ENCODE data around the gene C16orf87. TPM values are rescaled to one million over a fixed set of nuclear protein-coding genes. Genes with fewer than 3 reads are reported as not detected.

Gene C16orf87
- total RNA-seq, 2 donors from 2014 or later, result 6.9 to 8.8 TPM

- TF ChIP-seq, protein P1, sequence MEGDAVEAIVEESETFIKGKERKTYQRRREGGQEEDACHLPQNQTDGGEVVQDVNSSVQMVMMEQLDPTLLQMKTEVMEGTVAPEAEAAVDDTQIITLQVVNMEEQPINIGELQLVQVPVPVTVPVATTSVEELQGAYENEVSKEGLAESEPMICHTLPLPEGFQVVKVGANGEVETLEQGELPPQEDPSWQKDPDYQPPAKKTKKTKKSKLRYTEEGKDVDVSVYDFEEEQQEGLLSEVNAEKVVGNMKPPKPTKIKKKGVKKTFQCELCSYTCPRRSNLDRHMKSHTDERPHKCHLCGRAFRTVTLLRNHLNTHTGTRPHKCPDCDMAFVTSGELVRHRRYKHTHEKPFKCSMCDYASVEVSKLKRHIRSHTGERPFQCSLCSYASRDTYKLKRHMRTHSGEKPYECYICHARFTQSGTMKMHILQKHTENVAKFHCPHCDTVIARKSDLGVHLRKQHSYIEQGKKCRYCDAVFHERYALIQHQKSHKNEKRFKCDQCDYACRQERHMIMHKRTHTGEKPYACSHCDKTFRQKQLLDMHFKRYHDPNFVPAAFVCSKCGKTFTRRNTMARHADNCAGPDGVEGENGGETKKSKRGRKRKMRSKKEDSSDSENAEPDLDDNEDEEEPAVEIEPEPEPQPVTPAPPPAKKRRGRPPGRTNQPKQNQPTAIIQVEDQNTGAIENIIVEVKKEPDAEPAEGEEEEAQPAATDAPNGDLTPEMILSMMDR (IDR thresholded peaks at IDR 0.05), result no peak
- no peak overlapping the region for H3K4me3 ChIP-seq
- DNase-seq (ENCODE audit: low spot score) (no peak), ATAC-seq (ENCODE audit: insufficient number of reproducible peaks, low FRiP score, low read depth) (no peak)
- H3K36me3 ChIP-seq, result no peaks in the 10 kb centered on the region
- H3K4me1 ChIP-seq (ENCODE audit: control insufficient read depth in 1 of 2, low read depth in 2 of 2), result no peaks in the 10 kb centered on the region
- no peak overlapping the region for H3K27ac ChIP-seq
- no peaks in the 10 kb centered on the region for H3K27me3 ChIP-seq (replicated peaks; ENCODE audit: insufficient read depth)
- H3K9me3 ChIP-seq, result no peaks in the 10 kb centered on the region
Observed at GRCh38 chr16:46848768-46849764, 18.1 kb upstream of the C16orf87 start.

DNA sequence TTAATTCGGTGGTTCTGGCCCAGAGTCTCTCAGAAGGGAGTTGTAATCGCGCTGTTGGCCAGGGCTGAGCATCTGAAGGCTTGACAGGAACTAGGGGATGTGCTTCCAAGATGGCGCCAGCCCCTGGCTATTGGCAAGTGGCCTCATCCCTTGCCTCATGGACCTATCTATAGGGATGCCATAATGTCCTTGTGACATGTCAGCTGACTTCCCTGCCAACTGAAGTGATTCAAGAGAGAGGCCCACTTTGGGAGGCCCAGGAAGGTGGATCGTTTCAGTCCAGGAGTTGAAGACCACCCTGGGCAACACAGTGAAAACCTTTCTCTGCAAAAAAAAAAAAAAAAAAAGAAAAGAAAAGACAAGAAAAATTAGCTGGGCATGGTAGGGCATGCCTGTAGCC lies 15.0 kb upstream of the C16orf87 start:
- TF ChIP-seq, protein P1 (IDR thresholded peaks at IDR 0.05), result no peak
- ATAC-seq (ENCODE audit: insufficient number of reproducible peaks, low FRiP score, low read depth) (no peak), DNase-seq (ENCODE audit: low spot score) (no peak)
- no peaks in the 10 kb centered on the region for H3K27me3 ChIP-seq (replicated peaks; ENCODE audit: insufficient read depth)
- H3K27ac ChIP-seq, result no peak overlapping the region
- no peaks in the 10 kb centered on the region for H3K9me3 ChIP-seq
- no peak overlapping the region for H3K4me3 ChIP-seq
- no peaks in the 10 kb centered on the region for H3K36me3 ChIP-seq
- no peaks in the 10 kb centered on the region for H3K4me1 ChIP-seq (ENCODE audit: control insufficient read depth in 1 of 2, low read depth in 2 of 2)

DNA sequence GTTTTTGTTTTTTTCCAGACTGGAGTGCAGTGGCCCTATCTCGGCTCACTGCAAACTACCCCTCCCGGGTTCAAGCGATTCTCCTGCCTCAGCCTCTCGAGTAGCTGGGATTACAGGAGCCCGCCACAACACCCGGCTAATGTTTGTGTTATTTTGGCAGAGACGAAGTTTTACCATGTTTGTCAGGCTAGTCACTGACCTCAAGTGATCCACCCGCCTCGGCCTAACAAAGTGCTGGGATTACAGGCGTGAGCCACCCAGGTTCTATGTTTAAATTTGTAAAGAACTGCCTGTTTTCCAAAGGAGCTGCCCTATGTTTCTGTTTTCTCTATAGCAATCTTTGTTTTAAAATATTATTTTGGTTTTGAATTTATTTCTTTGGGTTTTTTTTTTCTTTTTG lies 13.8 kb upstream of the C16orf87 start:
- ATAC-seq (ENCODE audit: insufficient number of reproducible peaks, low FRiP score, low read depth), result no peak
- H3K27ac ChIP-seq, result no peak overlapping the region
- H3K36me3 ChIP-seq, result no peaks in the 10 kb centered on the region
- no peaks in the 10 kb centered on the region for H3K27me3 ChIP-seq (replicated peaks; ENCODE audit: insufficient read depth)
- H3K4me3 ChIP-seq, result no peak overlapping the region
- no peak for DNase-seq (ENCODE audit: low spot score)
- TF ChIP-seq, protein P1 (IDR thresholded peaks at IDR 0.05), result no peak
- no peaks in the 10 kb centered on the region for H3K9me3 ChIP-seq
- H3K4me1 ChIP-seq (ENCODE audit: control insufficient read depth in 1 of 2, low read depth in 2 of 2), result no peaks in the 10 kb centered on the region

GRCh38 chr16:46843898-46844642 lies 13.1 kb upstream of the C16orf87 start:
- TF ChIP-seq, protein P1 (IDR thresholded peaks at IDR 0.05), result no peak
- no peak for ATAC-seq (ENCODE audit: insufficient number of reproducible peaks, low FRiP score, low read depth)
- Histone ChIP-seq H3K36me3 (no peaks in the 10 kb centered on the region), H3K4me3 (peak overlapping the region; percentile 13), H3K4me1 (ENCODE audit: control insufficient read depth in 1 of 2, low read depth in 2 of 2) (no peaks in the 10 kb centered on the region), H3K27me3 (replicated peaks; ENCODE audit: insufficient read depth) (no peaks in the 10 kb centered on the region), H3K27ac (no peak overlapping the region), H3K9me3 (no peaks in the 10 kb centered on the region)
- DNase-seq (ENCODE audit: low spot score), result no peak
